Fibroblast of lung (primary cell): Measurements from ENCODE around the gene ADGRD1. TPM values are rescaled to one million over a fixed set of nuclear protein-coding genes. Genes with fewer than 3 reads are reported as not detected.
"Not testable (repeated sequence)": the region's sequence is repeated elsewhere in the genome, so short reads cannot be mapped to it uniquely, and the experiment has no call there.

Experiments used
- DNase-seq, 2 donors: peaks; one replicate each; pipeline versions ENCODE4 v3.0.0 to v3.0.0-alpha.2; 2010; ENCODE audit warnings: low read depth in 2 of 2
- H2AFZ ChIP-seq: 2 replicates; pipeline ENCODE4 v1.5.1; 2012; ENCODE audit warnings: low read length, control low read depth, inconsistent platforms
- H3K27ac ChIP-seq: 2 replicates; pipeline ENCODE4 v1.5.1; 2011; ENCODE audit warnings: low read length, control low read depth; ENCODE audit not compliant: insufficient read depth
- H3K27me3 ChIP-seq: 2 replicates; pipeline ENCODE4 v1.5.1; 2011; ENCODE audit warnings: mild to moderate bottlenecking, low read length; ENCODE audit not compliant: control insufficient read depth, insufficient read depth
- H3K36me3 ChIP-seq: 2 replicates; pipeline ENCODE4 v1.5.1; 2011; ENCODE audit warnings: low read length; ENCODE audit not compliant: control insufficient read depth, insufficient read depth
- H3K4me1 ChIP-seq: 2 replicates; pipeline ENCODE4 v1.5.1; 2011; ENCODE audit warnings: low read length; ENCODE audit not compliant: control insufficient read depth, insufficient read depth; ENCODE audit errors: extremely low read depth
- H3K4me2 ChIP-seq: 2 replicates; pipeline ENCODE4 v1.5.1; 2011; ENCODE audit warnings: low read length, control low read depth; ENCODE audit not compliant: insufficient read depth; ENCODE audit errors: extremely low read depth
- H3K4me3 ChIP-seq, 4 experiments: fragments of 200-600 bp in 1 of 4; sonication (generic) in 1 of 4; replicated peaks in 1 of 4; 2 replicates each; pipeline ENCODE4 v1.5.1; 2011 to 2016; ENCODE audit warnings: low read length in 4 of 4, low read depth in 3 of 4, mild to moderate bottlenecking in 3 of 4, control low read depth in 2 of 4, inconsistent platforms in 1 of 4, mixed read lengths in 1 of 4; ENCODE audit not compliant: insufficient read depth in 1 of 4; ENCODE audit errors: control extremely low read depth in 1 of 4
- H3K79me2 ChIP-seq: 2 replicates; pipeline ENCODE4 v1.5.1; 2012; ENCODE audit warnings: mild to moderate bottlenecking, low read length, inconsistent platforms; ENCODE audit not compliant: control insufficient read depth, insufficient read depth
- H3K9ac ChIP-seq: 2 replicates; pipeline ENCODE4 v1.5.1; 2011; ENCODE audit warnings: mild to moderate bottlenecking, low read length, control low read depth; ENCODE audit not compliant: insufficient read depth
- H3K9me3 ChIP-seq: 2 replicates; pipeline ENCODE4 v1.5.1; 2012; ENCODE audit warnings: low read depth, low read length; ENCODE audit not compliant: control insufficient read depth, insufficient read depth
- H4K20me1 ChIP-seq: 2 replicates; pipeline ENCODE4 v1.5.1; 2011; ENCODE audit warnings: low read length; ENCODE audit not compliant: control insufficient read depth, insufficient read depth; ENCODE audit errors: extremely low read depth
- EZH2 ChIP-seq: IDR thresholded peaks from 2 replicates; pipeline ENCODE4 v1.5.1; 2012; ENCODE audit warnings: low read length, control low read depth, mild to moderate bottlenecking; ENCODE audit errors: missing control alignments
- polyA plus RNA-seq, 2 donors: library from polyadenylated mRNA; depleted of rRNA in 1 of 2; stranded (reverse) in 1 of 2; unstranded in 1 of 2; fragments of >200 nt; gene quantifications; 2 replicates each; pipeline ENCODE4 v1.2.1, GENCODE V29; 2011 to 2012; ENCODE audit warnings: missing spikeins in 1 of 2
- total RNA-seq: library from RNA; depleted of rRNA; stranded (reverse); fragments of >200 nt; gene quantifications from 2 replicates; pipeline ENCODE4 v1.2.1, GENCODE V29; 2014
- TF ChIP-seq, protein P1 (sequence below), 2 donors: IDR thresholded peaks in 1 of 2; conservative IDR thresholded peaks in 1 of 2; 1 replicate in 1 of 2; 2 replicates in 1 of 2; pipeline ENCODE4 v1.5.1; 2011 to 2012; ENCODE audit warnings: low read length in 2 of 2, control low read depth in 1 of 2, inconsistent platforms in 1 of 2, low read depth in 1 of 2, mild to moderate bottlenecking in 1 of 2

ADGRD1 gene
- total and polyA plus RNA-seq, 2 donors (not counting 1 experiment from before 2014, with no cell fraction given) = 7.3 to 11.6 TPM

GRCh38 chr12:131071234-131071820, 117.6 kb downstream of the ADGRD1 start:
- not testable (repeated sequence) for H4K20me1 ChIP-seq, H3K9ac ChIP-seq, H3K4me2 ChIP-seq, H3K36me3 ChIP-seq, H2AFZ ChIP-seq, DNase-seq, H3K4me1 ChIP-seq, H3K79me2 ChIP-seq, H3K27me3 ChIP-seq, H3K9me3 ChIP-seq, H3K27ac ChIP-seq, H3K4me3 ChIP-seq

DNA sequence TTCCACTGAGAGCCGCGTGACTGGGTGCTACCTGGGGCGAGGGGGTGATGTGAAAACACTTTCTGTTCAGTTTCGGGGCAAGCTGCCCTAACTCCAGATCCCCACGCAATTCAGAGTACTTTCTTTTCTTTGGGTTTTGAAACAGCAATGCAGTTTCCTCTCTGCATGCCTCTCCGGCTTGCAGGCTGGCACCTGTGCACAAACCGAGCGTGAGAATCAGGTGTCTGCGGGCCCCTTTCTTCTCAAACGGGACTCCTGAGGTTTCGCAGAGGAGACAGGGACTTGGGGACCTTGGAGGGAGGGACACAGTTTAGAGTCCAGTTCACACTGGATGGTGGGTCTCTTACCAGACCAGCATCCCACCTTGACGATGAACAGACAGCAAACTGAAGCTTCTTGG, 118.2 kb downstream of the ADGRD1 start:
- not testable (repeated sequence) for H3K36me3 ChIP-seq, H3K27me3 ChIP-seq, H3K4me1 ChIP-seq, H3K4me3 ChIP-seq, H3K27ac ChIP-seq, H3K9me3 ChIP-seq, H3K4me2 ChIP-seq, DNase-seq, H4K20me1 ChIP-seq, H3K79me2 ChIP-seq, H3K9ac ChIP-seq, H2AFZ ChIP-seq

- Histone ChIP-seq H3K4me2 (no peak overlapping the region), H3K4me1 (no peaks in the 10 kb centered on the region), H3K4me3 (no peak overlapping the region), H3K9me3 (no peaks in the 10 kb centered on the region), H4K20me1 (no peaks in the 10 kb centered on the region), H3K27ac (no peak overlapping the region), H3K36me3 (no peaks in the 10 kb centered on the region), H3K27me3 (no peaks in the 10 kb centered on the region), H3K9ac (no peak overlapping the region), H2AFZ (no peak overlapping the region), H3K79me2 (no peaks in the 10 kb centered on the region)
- TF ChIP-seq, protein P1, sequence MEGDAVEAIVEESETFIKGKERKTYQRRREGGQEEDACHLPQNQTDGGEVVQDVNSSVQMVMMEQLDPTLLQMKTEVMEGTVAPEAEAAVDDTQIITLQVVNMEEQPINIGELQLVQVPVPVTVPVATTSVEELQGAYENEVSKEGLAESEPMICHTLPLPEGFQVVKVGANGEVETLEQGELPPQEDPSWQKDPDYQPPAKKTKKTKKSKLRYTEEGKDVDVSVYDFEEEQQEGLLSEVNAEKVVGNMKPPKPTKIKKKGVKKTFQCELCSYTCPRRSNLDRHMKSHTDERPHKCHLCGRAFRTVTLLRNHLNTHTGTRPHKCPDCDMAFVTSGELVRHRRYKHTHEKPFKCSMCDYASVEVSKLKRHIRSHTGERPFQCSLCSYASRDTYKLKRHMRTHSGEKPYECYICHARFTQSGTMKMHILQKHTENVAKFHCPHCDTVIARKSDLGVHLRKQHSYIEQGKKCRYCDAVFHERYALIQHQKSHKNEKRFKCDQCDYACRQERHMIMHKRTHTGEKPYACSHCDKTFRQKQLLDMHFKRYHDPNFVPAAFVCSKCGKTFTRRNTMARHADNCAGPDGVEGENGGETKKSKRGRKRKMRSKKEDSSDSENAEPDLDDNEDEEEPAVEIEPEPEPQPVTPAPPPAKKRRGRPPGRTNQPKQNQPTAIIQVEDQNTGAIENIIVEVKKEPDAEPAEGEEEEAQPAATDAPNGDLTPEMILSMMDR (conservative IDR thresholded peaks at IDR 0.05 in 1 of 2, IDR thresholded peaks at IDR 0.05 in 1 of 2; ENCODE audit: low read depth in 1 of 2, low read length in 2 of 2) = no peak
- TF ChIP-seq EZH2 = no peak
- DNase-seq = no peak
These were observed 118.9 kb downstream of the ADGRD1 start for GRCh38 chr12:131072451-131073230.
